CD4-positive, alpha-beta memory T cell (primary cell): Measurements from ENCODE around the gene DCTN5. TPM values are rescaled to one million over a fixed set of nuclear protein-coding genes. Genes with fewer than 3 reads are reported as not detected.

Source experiments
- CTCF ChIA-PET: fragments of 350-600 bp; sonication (Branson Sonifier 250); formaldehyde crosslinking; loops from one replicate; lab custom pipeline; 2021; ENCODE audit warnings: inconsistent platforms; ENCODE audit not compliant: partially characterized antibody; lab: Charles Lee
- POLR2A ChIA-PET: fragments of 350-600 bp; sonication (Branson Sonifier 250); formaldehyde crosslinking; loops from one replicate; lab custom pipeline; 2021; ENCODE audit not compliant: partially characterized antibody; lab: Charles Lee
- DNase-seq, 5 donors: peaks; one replicate each; pipeline versions ENCODE4 v3.0.0 to v3.0.0-alpha.2; 2020 to 2022; ENCODE audit warnings: mixed read lengths in 1 of 5
- H3K27ac ChIP-seq: one replicate; pipeline ENCODE4 v1.7.0; 2013; ENCODE audit warnings: low read depth, low read length
- H3K27me3 ChIP-seq: 2 replicates; pipeline ENCODE4 v1.7.0; 2013; ENCODE audit warnings: mild to moderate bottlenecking, low read length, moderate library complexity; ENCODE audit not compliant: insufficient read depth
- H3K36me3 ChIP-seq: 2 replicates; pipeline ENCODE4 v1.7.0; 2013; ENCODE audit warnings: mild to moderate bottlenecking, low read length, moderate library complexity; ENCODE audit not compliant: insufficient read depth
- H3K4me1 ChIP-seq: 2 replicates; pipeline ENCODE4 v1.7.0; 2013; ENCODE audit warnings: mild to moderate bottlenecking, low read length, moderate library complexity; ENCODE audit not compliant: insufficient read depth
- H3K4me3 ChIP-seq, 2 donors: one replicate each; pipeline ENCODE4 v1.7.0; 2013; ENCODE audit warnings: low read length in 2 of 2, mild to moderate bottlenecking in 1 of 2
- H3K9me3 ChIP-seq, 2 donors: one replicate each; pipeline ENCODE4 v1.7.0; 2013; ENCODE audit warnings: low read length in 2 of 2, control low read depth in 1 of 2; ENCODE audit not compliant: control insufficient read depth in 1 of 2
- H3K27ac Mint-ChIP-seq, 7 donors: one replicate each; pipeline ENCODE4 v1.8.0; 2020 to 2021; ENCODE audit warnings: mixed read lengths in 7 of 7, mild to moderate bottlenecking in 6 of 7, inconsistent platforms in 3 of 7, moderate library complexity in 3 of 7
- H3K27me3 Mint-ChIP-seq, 2 donors: one replicate each; pipeline ENCODE4 v1.8.0; 2020 to 2021; ENCODE audit warnings: mixed read lengths in 2 of 2
- H3K36me3 Mint-ChIP-seq, 2 donors: one replicate each; pipeline ENCODE4 v1.8.0; 2020 to 2021; ENCODE audit warnings: mixed read lengths in 2 of 2, inconsistent platforms in 1 of 2, mild to moderate bottlenecking in 1 of 2
- H3K4me1 Mint-ChIP-seq, 4 donors: one replicate each; pipeline ENCODE4 v1.8.0; 2020 to 2021; ENCODE audit warnings: mixed read lengths in 4 of 4, mild to moderate bottlenecking in 1 of 4
- H3K4me3 Mint-ChIP-seq, 8 donors: one replicate each; pipeline ENCODE4 v1.8.0; 2020 to 2021; ENCODE audit warnings: mixed read lengths in 8 of 8, mild to moderate bottlenecking in 7 of 8, moderate library complexity in 6 of 8, inconsistent platforms in 3 of 8
- H3K9me3 Mint-ChIP-seq, 8 donors: one replicate each; pipeline ENCODE4 v1.8.0; 2020 to 2021; ENCODE audit warnings: mixed read lengths in 8 of 8, mild to moderate bottlenecking in 5 of 8, inconsistent platforms in 3 of 8, moderate library complexity in 1 of 8
- intact Hi-C: fragments of 100-400 bp; cut with micrococcal nuclease; formaldehyde crosslinking; loops from one replicate; pipeline ENCODE4 v1.15.1; 2023
- polyA plus RNA-seq, 2 donors: library from polyadenylated mRNA; unstranded; fragments of 300-500 nt; fragmentation: Illumina TruSeq; gene quantifications; one replicate each; pipeline ENCODE4 v1.2.3, GENCODE V29; 2021
- total RNA-seq, 2 experiments: library from RNA; stranded (reverse); gene quantifications; one replicate each; pipeline ENCODE4 v1.2.3, GENCODE V29; 2021

Gene DCTN5
- total and polyA plus RNA-seq, 4 experiments from 2014 or later: 55.8 to 60.2 (median 57.7) TPM

GRCh38 chr16:23702951-23703350 lies 61.7 kb downstream of the DCTN5 start:
- POLR2A ChIA-PET: no interaction called here
- Histone ChIP-seq H3K36me3 (no peaks in the 10 kb centered on the region), H3K4me1 (peaks cover 5% of the 10 kb centered on the region), H3K9me3 (no peaks in the 10 kb centered on the region), H3K27ac (no peak overlapping the region), H3K4me3 (no peak overlapping the region), H3K27me3 (no peaks in the 10 kb centered on the region)
- Mint-ChIP-seq H3K27ac (no peak overlapping the region), H3K4me1 (peaks cover 5 to 11% (median 6%) of the 10 kb centered on the region in 4 donors), H3K36me3 (peaks cover 0 to 5% of the 10 kb centered on the region in 2 donors), H3K4me3 (no peak overlapping the region), H3K27me3 (peaks cover 18% of the 10 kb centered on the region in 2 donors), H3K9me3 (peaks cover 3 to 17% (median 9%) of the 10 kb centered on the region in 8 donors)
- CTCF ChIA-PET: no interaction called here
- intact Hi-C loops: no loop called here
- DNase-seq: no peak

- ChIA-PET POLR2A (no interaction called here), CTCF (no interaction called here)
- Mint-ChIP-seq H3K27ac (no peak overlapping the region), H3K27me3 (peaks cover 21 to 25% of the 10 kb centered on the region in 2 donors), H3K36me3 (peaks cover 0 to 5% of the 10 kb centered on the region in 2 donors), H3K4me3 (no peak overlapping the region), H3K9me3 (peaks cover 3 to 26% (median 15%) of the 10 kb centered on the region in 8 donors), H3K4me1 (no peaks in the 10 kb centered on the region)
- intact Hi-C loops: no loop called here
- Histone ChIP-seq H3K36me3 (no peaks in the 10 kb centered on the region), H3K27ac (no peak overlapping the region), H3K4me1 (no peaks in the 10 kb centered on the region), H3K4me3 (no peak overlapping the region), H3K9me3 (no peaks in the 10 kb centered on the region), H3K27me3 (no peaks in the 10 kb centered on the region)
- no peak for DNase-seq
Observed at GRCh38 chr16:23704772-23705516, 63.7 kb downstream of the DCTN5 start.

- peaks cover 5 to 32% (median 20%) of the 10 kb centered on the region in 8 donors for H3K9me3 Mint-ChIP-seq
- no peaks in the 10 kb centered on the region for H3K9me3 ChIP-seq
- no peak for DNase-seq
- CTCF ChIA-PET: no interaction called here
- no peaks in the 10 kb centered on the region for H3K36me3 ChIP-seq
- no peaks in the 10 kb centered on the region for H3K4me1 ChIP-seq
- no peak overlapping the region for H3K4me3 ChIP-seq
- peaks cover 2 to 5% of the 10 kb centered on the region in 2 donors for H3K36me3 Mint-ChIP-seq
- no peaks in the 10 kb centered on the region for H3K27me3 ChIP-seq
- H3K27ac ChIP-seq: no peak overlapping the region
- H3K27me3 Mint-ChIP-seq: peaks cover 25 to 30% of the 10 kb centered on the region in 2 donors
- no peaks in the 10 kb centered on the region for H3K4me1 Mint-ChIP-seq
- POLR2A ChIA-PET: no interaction called here
- intact Hi-C loops: no loop called here
- H3K4me3 Mint-ChIP-seq: no peak overlapping the region
- no peak overlapping the region for H3K27ac Mint-ChIP-seq
Observed at GRCh38 chr16:23705517-23705902, 64.2 kb downstream of the DCTN5 start.

DNA sequence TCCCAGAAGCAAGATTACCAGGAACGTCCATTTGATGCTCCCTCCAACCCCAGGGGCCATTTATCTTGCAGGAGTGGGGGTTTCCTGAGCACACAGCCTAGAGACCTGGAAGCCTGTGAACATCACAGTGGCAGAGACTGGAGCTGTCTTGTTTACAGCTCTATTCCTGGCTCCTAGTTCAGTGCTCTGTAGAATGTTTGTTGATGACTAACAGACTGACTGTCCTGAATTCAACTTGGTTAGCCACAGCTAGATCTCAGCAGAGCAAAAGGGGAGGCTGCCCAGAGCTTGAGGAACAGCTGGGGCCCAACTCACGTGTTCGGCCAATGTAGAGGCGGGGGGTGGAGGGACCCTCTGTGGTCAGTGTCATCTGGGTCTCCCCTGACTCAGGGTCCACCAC lies 65.2 kb downstream of the DCTN5 start:
- no peak overlapping the region for H3K27ac ChIP-seq
- H3K4me1 ChIP-seq: no peaks in the 10 kb centered on the region
- H3K27me3 ChIP-seq: peaks cover 6% of the 10 kb centered on the region
- Mint-ChIP-seq H3K9me3 (peaks cover 5 to 32% (median 21%) of the 10 kb centered on the region in 8 donors), H3K27me3 (peaks cover 26 to 28% of the 10 kb centered on the region in 2 donors), H3K4me3 (no peak overlapping the region), H3K36me3 (peaks cover 2 to 5% of the 10 kb centered on the region in 2 donors), H3K27ac (no peak overlapping the region), H3K4me1 (no peaks in the 10 kb centered on the region)
- no peaks in the 10 kb centered on the region for H3K36me3 ChIP-seq
- no peaks in the 10 kb centered on the region for H3K9me3 ChIP-seq
- intact Hi-C loops: no loop called here
- no peak overlapping the region for H3K4me3 ChIP-seq
- CTCF ChIA-PET: no interaction called here
- POLR2A ChIA-PET: no interaction called here
- no peak for DNase-seq

DNA sequence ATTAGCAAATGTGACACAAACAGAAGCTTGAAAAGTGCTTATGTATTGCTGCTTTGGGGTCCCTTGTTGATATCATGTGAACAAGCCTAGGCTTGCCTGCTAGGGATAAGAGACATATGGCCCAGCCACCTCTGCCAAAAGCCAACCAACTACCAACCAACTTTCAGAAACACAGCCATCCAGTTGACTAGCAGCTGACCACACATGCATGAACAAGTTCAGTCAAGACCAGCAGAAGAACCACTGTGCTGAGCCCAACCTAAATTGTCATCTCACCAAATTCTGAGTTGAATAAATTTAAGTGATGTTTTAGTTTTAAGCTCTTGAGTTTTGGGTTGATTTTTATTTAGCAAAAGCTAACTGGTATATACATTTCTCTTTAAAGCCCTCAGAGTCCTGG lies 68.3 kb downstream of the DCTN5 start:
- Histone ChIP-seq H3K4me3 (no peak overlapping the region), H3K9me3 (no peaks in the 10 kb centered on the region), H3K36me3 (no peaks in the 10 kb centered on the region), H3K27me3 (peaks cover 6% of the 10 kb centered on the region), H3K27ac (no peak overlapping the region), H3K4me1 (no peaks in the 10 kb centered on the region)
- Mint-ChIP-seq H3K4me1 (no peaks in the 10 kb centered on the region), H3K9me3 (peaks cover 2 to 19% (median 13%) of the 10 kb centered on the region in 8 donors), H3K27me3 (peaks cover 34 to 39% of the 10 kb centered on the region in 2 donors), H3K36me3 (peaks cover 0 to 2% of the 10 kb centered on the region in 2 donors), H3K4me3 (no peak overlapping the region), H3K27ac (no peak overlapping the region)
- DNase-seq: no peak
- intact Hi-C loops: no loop called here
- ChIA-PET CTCF (interaction anchor here (1.5 kb wide), 2 partner anchors 17 to 27 kb away, joined by 3 to 4 read pairs; no protein-coding TSS in a partner anchor), POLR2A (no interaction called here)

DNA sequence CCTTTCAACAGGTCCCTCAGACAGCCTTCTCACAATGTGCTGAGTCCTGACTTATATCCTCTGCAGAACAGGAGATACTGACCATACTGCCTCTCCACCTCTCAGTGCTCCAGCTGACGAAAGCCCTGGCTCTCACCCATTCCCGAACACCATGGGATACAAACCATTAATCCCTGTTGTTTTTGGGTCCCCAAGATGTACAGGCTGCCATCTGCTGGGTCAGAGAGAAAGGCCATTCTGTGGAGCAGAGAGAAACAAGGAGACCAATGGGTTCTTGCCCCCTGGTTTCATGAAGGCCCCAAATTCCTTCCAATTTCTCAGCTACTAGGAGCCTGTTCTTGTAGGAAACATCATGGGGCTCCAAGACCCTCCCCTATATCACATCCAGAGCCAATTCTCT lies 68.7 kb downstream of the DCTN5 start:
- Histone ChIP-seq H3K36me3 (no peaks in the 10 kb centered on the region), H3K9me3 (no peaks in the 10 kb centered on the region), H3K27ac (no peak overlapping the region), H3K4me3 (no peak overlapping the region), H3K4me1 (no peaks in the 10 kb centered on the region), H3K27me3 (peaks cover 6% of the 10 kb centered on the region)
- Mint-ChIP-seq H3K4me3 (peak overlapping the region in 1 of 8 donors; percentile 16), H3K4me1 (no peaks in the 10 kb centered on the region), H3K27ac (no peak overlapping the region), H3K36me3 (peaks cover 0 to 2% of the 10 kb centered on the region in 2 donors), H3K9me3 (peaks cover 2 to 19% (median 13%) of the 10 kb centered on the region in 8 donors), H3K27me3 (peaks cover 38 to 42% of the 10 kb centered on the region in 2 donors)
- intact Hi-C loops: no loop called here
- no peak for DNase-seq
- ChIA-PET POLR2A (no interaction called here), CTCF (interaction anchor here (0.6 to 1.5 kb wide), 3 partner anchors 17 to 121 kb away, joined by 3 to 4 read pairs (median 3); no protein-coding TSS in a partner anchor)

- Mint-ChIP-seq H3K27me3 (peaks cover 33 to 38% of the 10 kb centered on the region in 2 donors), H3K27ac (no peak overlapping the region)
Observed at GRCh38 chr16:23710504-23710903, 69.2 kb downstream of the DCTN5 start.

More at GRCh38 chr16:23710504-23710903, 69.2 kb downstream of the DCTN5 start:
- DNase-seq: no peak
- Mint-ChIP-seq H3K36me3 (peaks cover 0 to 2% of the 10 kb centered on the region in 2 donors), H3K9me3 (peaks cover 2 to 19% (median 13%) of the 10 kb centered on the region in 8 donors), H3K4me3 (no peak overlapping the region), H3K4me1 (no peaks in the 10 kb centered on the region)
- H3K4me1 ChIP-seq: no peaks in the 10 kb centered on the region
- no peaks in the 10 kb centered on the region for H3K9me3 ChIP-seq
- H3K27me3 ChIP-seq: peaks cover 6% of the 10 kb centered on the region
- H3K4me3 ChIP-seq: no peak overlapping the region
- ChIA-PET POLR2A (no interaction called here), CTCF (interaction anchor here (0.6 to 1.5 kb wide), 3 partner anchors 17 to 122 kb away, joined by 3 to 4 read pairs (median 3); no protein-coding TSS in a partner anchor)
- H3K27ac ChIP-seq: no peak overlapping the region
- no peaks in the 10 kb centered on the region for H3K36me3 ChIP-seq
- intact Hi-C loops: no loop called here
